GM19397 (cell line): ENCODE data around the gene AMER2.

Experiments
- ATAC-seq: cut with Tn5 transposase; IDR thresholded peaks from one replicate; pipeline ENCODE4 v1.9.1; 2021; ENCODE audit warnings: mild to moderate bottlenecking, moderate library complexity; ENCODE audit not compliant: unreplicated experiment

The AMER2 gene

DNA sequence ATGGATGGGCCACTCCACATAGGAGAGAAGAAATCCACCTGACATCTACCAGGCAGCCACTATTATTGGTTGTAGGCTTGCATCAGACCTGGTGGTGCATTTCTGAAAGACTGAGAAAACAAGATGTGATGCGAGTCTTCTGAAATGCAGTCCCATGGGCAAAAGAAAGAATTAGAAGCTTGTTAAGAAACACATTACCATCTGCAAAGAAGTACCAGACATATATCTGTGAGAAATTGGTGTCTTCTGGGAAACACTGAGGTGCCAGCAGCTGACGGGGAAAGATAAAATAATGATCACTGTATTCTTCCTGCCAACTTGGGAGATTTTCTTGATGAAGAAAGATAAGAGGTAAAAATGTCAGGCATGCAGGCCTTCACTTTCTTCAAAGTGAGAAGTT is 14.4 kb downstream of the AMER2 start:
- no peak for ATAC-seq

DNA sequence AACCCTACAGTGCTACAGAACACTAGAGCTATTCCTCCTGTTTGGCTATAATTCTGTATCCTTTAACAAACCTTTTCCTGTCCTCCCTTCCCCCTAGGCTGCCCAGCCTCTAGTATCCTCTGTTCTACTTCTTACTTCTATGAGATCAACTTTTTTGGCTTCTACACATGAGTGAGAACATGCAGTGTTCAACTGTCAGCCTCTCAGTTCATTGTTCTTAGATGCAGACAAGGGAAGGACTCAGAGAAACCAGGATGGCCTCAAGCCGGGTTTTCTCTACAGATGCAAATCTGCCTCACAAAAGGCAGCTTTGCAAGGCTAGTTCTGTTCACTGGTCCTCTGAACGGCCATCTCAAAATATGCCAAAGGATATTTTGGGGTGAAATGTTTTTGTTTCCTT is 18.4 kb downstream of the AMER2 start:
- ATAC-seq: no peak

DNA sequence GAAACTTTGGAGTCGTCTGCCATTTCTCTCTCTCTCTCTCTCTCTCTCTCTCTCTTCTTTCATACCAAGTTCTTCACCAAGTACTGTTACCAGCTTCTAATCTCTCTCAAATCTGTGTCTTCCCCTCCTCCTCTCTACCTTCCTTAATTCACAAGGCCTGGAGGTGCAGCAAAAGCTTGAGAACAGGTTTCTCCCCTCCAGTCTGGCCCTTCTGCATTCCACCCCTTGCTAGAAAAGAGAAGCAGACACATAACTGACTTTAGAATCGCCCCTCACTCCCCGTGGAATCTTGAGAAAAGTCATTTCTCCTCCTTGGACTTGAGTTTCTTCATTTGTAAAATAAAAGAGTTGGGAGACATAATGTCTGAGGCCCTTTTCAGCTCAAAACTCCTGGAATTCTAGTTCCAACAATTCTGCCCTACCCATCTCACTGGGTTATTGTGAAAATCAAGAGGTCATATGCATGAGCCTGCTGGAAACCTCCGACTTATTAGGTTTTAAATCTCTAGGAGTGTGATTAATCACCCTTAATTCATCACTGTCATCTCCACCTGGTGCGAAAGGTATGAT is 20.4 kb downstream of the AMER2 start:
- no peak for ATAC-seq

DNA sequence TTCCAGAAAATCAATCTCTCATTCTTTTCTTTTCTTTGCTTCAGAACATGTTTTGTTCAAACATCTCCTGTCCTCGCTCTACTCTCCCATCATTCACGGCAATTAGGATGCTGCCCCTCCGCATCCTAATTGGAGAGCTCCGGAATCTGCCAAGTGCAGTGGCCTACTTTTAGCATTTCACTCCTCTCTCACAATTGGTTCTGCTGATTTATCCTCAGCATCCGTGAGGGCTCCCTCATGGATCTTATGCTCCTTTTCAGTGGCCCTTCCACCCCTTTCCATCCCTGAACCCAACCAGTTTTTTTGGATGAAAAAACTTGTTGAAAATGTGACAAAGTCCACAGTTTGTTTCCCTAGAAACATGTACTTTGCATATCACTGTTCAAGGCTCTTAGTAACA is 22.4 kb downstream of the AMER2 start:
- ATAC-seq: no peak

DNA sequence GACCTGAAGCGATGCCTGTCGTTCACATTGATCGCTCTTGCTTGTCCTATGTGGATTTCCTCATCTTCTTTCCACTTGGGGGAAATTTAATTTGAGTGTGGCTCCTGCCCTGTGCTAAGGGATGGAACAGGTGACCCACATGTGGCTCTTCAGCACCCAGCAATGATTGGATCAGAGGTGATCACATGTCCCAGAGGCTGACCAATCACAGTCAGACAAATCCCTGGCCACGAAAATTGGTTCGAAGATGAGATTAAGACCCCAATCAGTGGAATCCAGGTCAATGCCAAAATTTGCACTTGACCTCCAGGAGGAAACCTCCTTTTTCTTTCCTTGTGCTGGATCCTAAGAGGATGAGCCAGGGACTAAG is 23.7 kb downstream of the AMER2 start:
- no peak for ATAC-seq

DNA sequence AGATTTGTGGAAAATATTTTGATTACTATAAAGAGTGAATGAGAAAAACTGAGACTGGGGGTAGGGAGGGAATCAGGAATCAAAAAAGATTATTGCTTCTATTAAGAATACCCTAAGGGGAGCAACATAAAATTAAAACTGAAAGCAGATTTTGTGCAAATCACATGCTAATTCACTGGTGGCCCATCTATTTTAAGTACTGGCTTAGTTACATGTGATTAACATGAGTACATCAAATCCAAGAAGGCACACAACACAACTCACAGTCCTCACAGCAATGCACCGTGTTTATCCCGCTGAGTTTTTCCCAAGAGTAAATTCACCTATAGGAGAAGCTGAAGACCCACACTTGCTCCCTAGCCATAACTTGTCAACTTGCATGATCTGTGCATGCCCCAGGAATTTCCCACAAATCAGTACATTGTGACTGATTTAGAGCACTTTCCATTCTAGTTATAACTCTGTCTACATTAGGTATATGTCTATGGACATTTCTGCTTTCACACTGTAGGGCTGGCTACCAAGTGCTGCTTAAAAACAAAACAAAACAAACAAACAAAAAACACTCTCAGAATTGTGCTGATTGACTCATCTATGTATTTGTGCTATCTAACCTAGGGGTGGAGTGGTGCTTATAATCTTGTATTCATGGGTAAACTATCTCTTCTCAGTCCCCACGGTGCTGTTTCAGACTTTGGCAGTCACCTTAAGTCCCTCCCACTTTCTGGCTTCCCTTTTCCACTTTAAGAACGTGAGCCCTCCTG is 24.3 kb downstream of the AMER2 start:
- ATAC-seq: no peak

DNA sequence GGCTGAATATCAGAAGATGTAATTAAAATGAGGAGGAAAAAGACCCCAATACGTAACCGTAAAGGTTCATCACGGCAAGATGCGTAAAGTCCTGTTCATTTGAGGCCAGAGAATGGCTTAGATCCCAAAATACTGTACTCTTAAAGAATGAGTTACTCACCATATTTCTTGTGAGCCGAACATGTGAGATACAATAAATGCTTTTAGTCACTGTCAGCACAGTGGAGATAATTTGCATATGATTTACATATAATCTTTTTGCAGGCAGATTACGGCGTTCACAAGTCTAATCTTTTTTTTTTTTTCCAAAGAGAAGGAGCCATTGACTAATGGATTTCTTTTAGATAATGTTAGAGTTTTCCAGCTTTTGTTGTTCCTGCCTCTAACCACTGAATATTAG is 28.4 kb downstream of the AMER2 start:
- ATAC-seq: no peak

DNA sequence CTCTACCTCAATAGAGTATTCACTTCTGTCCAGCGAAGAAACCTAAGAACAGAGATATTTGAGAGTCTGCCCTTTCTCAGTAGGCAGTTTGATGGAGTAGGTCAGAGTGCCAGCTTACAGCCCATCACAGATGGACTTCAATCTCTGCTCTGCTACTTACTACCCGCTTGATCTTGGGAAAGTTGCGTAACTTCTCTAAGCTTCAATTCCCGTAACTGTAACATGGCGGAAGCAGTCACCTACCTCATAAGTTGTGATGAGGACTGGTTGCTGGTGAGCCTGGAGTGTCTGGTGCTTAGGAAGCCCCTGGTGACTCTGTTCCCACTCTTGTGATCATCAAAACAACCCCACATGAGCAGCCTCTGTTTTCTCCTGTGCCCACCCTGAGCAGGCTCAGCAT is 31.0 kb downstream of the AMER2 start:
- ATAC-seq: no peak

DNA sequence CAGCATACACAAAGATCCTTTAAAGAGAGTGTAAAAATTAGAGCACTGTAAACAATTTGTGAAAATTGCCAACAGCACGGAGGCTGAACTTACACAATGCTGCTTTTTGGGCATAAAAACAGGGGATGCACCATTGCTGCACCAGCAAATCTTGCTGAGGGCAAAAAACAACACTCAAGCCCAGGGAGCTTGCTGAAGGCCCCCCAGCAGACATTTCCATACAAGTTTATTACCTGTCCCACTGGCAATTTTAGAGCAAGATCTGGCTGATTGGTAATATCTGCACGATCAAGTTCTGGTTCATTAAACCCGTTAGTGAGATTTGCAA is 34.3 kb downstream of the AMER2 start:
- no peak for ATAC-seq

DNA sequence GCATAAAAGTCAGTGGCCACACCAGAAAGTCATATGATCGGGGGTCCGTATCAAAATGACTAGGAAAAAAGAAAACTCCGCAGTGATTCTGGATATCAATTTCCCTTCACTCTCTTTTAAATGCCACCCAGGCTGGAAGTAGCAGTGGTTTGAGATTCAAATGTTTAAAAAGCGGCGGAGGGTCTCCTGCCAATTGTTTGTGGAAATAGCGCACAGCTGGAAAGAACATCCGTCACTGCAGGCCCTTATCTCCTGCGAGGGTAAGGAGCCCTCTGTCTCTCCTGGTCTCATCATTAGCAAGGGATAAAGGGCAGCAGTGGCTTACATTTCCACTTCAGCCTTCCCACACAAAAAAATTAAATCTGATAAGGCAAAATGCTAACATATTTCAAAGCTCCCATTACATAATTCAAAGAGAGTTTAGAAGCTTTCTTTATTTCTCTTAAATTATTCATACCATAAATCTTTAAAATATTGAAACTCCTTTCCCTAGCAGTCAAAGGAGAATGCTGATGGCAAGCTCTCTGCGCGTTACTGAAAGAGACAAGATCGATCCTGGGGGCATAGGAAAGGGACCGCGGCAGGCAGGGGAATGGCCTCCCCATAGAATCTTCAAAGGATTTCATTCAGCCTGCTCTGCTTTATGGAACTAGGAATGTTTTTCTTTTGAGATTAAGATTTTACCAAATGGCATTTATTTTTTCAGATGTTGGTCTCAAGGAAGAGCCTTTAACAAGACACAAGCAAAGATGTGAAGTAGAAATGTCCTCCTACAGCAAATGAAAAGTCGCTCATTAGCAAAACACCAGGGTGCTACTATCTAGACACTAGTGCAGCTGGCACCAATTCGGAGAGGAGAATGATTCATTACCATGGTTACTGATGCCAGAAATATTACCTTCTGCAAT is 35.0 kb downstream of the AMER2 start:
- no peak for ATAC-seq

DNA sequence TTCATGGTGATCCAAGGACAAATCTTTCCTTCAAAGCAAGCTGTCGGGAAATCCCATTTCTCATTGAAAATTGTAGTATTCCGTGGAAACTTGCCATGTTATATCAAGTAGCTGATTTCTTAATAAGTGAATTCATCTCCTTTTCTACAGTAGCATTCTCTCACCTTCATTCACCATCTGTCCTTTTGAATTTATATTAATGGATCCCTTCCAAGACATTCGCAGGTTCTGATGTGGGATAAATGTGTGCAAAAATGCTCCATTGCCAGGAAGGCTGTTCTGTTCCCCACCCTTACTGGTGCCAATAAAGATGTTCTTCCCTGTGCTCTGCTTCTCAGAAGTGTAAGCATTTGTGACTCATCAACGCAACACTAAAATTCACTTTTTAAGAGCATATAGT is 36.2 kb downstream of the AMER2 start:
- no peak for ATAC-seq

DNA sequence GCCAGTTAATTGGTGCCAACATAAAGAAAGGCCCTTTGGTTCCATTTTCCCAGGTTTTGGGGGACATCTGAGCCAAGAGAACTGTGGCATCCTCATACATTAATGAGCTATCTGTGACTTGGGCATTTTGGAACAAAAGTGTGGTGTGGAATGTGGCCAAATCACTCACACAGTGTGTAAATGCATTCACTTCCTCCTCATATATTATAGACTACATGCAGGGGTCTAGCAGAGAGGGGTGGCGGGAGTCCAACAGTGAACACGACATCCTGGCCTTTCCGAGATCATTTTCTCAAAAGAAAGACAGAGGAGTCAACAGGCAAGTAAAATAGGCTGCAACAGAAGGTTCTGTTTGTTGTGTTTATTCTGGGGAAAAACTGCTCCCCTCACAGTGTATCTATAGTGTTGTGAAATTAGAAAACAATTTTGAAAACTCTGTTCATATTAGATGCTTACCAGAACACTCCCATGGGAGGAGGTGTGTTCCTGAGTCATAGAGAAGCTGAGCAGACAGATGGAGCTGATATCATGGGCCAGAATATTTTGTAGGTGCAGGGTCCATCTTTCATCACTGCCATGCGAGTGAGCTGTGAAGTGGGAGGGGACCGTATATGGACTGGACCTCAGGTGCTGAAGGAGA is 39.2 kb downstream of the AMER2 start:
- no peak for ATAC-seq

DNA sequence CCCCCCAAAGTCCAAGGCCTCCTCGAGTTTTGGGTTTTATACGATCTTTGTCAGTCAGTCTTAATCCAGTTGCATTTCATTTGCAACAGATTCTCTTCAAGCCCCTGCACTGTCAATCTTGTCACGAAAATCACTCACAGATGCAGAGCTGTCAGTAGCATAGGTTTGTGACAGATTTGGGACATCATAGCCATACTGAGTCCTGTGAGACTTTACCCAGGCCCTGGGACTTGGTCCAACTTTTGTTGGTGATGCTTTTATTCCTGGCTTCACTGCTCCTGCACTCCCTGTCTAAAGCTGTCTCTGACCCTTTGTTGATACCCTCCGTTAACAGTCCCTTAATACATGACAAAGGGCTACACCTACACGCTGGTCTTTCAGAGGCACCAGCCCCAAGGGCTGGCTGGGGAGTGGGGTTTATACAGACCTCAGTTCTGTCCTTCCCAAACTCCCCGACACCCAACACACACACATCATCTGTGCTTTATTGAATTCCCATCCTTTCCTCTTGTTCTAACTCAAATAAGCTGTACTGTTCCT is 40.1 kb downstream of the AMER2 start:
- ATAC-seq: no peak

DNA sequence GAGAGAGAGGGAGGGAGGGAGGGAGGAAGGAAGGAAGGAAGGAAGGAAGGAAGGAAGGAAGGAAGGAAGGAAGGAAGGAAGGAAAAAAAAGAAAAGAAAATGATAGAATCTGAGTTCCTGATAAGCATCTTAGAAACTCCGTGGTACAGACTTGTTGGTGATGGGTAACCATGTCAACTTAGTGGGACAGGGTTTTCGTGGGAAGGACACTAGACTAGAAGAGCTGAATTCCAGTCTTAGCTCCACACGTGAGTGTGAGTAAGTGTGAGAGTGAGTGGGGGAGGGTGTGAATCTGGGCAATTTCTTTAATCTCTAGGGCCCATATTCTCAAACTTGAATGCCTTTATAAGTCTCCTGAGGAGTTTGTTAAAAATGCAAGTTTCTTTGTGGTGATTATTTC is 41.1 kb downstream of the AMER2 start:
- ATAC-seq: no peak

DNA sequence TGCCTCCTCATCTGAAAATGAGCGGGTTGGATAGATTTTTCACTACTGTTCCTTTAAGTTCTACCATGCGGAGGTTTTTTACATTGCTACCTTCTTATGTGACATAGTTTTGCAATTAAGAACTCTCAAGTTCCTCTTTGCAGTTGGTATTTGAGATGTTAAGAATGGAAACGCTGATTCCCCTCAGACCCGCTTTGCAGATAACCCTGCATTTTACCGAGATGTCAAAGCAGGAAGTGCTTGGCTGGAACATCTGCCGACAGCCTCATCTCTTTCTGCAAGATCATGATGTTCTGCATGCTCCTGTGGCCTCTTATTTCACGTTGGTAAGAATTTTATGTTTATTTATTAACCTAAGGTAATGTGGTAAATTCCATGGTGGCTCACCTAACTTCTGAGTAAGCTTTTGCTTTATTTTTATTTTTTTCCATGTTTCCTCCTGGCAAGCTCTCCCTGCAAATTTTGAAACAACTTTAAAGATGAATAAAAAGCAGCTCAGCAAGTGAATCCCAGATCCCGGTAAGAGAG is 53.6 kb downstream of the AMER2 start:
- ATAC-seq: no peak

DNA sequence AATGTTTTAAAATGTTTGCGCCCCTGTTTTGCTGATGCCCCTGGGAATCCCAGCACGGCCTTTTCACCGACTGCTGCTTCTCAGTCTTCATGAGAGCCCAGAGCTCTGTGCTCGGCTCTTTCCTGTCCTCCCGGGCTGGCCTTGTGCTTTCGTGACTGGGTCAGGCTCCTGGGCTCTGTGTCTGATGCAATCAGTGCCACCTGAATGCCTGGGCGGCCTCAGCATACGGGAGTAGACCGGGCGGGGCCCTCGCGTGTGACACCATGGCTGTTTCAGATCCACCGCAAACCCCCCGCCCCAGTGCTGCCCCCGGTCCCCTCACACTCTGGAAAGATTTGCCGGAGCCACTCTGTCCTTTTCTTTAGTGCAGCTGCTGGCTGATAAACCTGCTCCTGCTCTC is 54.8 kb downstream of the AMER2 start:
- ATAC-seq: no peak

DNA sequence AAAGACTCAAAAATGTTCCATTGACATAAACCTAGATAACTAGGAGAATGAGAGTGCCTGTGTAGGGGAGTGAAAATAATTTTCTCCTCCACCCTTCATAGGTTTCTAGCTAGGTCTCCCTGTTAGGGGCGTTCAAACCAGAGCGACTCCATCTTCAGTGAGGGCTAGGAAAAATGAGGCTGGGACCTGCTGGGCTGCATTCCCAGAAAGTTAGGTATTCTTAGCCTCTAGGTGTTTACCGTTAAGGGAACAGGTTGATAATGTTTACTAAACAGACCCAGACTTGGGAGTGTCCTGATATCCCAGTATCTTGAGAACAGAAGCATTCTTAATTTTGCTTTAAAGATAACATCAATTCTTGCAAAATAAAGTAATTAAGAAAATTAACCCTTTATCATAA is 56.0 kb downstream of the AMER2 start:
- no peak for ATAC-seq

DNA sequence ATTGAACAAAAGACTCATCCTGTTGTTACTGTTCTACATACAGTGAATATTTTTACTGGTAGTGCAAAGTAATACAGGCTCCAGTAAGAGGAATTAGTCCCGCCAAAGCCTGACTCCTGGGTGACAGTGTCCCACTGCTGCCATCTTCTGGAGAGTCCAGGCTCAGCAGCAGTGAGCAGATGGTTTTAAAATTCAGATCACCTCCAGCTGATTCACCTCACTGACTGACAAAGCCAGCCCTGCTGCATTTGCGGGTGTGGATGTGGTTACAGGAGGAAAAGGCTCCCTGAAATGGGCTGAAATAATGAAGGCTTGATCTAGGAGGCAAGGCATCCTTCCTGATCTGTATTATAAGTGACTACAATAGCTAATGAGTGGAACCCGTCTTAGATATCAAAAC is 57.9 kb downstream of the AMER2 start:
- ATAC-seq: peak; percentile 71

DNA sequence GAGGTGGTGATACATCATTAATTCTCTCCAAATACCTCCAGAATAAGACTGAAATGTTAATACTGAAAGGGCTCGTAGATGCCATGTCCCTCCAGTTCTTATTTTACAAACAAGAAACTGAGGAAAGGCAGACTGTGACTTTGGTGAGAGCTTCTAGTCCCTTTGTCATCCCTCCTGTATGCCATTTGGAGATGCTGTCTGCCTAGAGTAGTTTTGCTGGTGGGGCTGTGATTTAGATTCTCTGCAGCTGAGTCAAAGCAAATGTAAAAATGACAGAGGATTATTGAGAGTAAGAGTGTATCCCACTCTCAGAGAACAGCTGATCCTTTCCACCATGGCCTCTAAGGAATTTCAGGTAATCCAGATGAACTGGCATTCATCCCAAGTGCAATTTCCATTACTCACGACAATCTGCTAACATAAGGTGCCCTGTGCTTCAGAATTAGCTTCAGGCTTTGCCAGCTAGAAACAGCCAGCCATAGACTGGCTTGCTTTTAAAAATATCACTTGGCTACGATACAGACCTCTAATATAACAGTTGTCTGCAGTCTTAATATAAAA is 59.3 kb downstream of the AMER2 start:
- no peak for ATAC-seq
